K562 (cell line): ENCODE measurements around the gene TBL1X. TPM values are rescaled to one million over a fixed set of nuclear protein-coding genes. Genes with fewer than 3 reads are reported as not detected.

Experiments
- CHD7 ChIP-seq: fragments of 200-600 bp; sonication (generic); IDR thresholded peaks from one replicate; pipeline ENCODE4 v1.6.1; 2012; ENCODE audit warnings: mild to moderate bottlenecking, low read depth, low read length, inconsistent platforms
- ETV1 ChIP-seq: fragments of 450-650 bp; conservative IDR thresholded peaks from 2 replicates; pipeline ENCODE4 v1.6.1; 2016; ENCODE audit warnings: missing genetic modification characterization, control low read depth, low read depth, missing compliant biosample characterization
- KLF6 ChIP-seq: fragments of 250-450 bp; sonication (Bioruptor Pico); IDR thresholded peaks from 2 replicates; pipeline ENCODE4 v1.4.0; 2020; ENCODE audit warnings: mild to moderate bottlenecking, moderate library complexity, borderline replicate concordance
- MTF1 ChIP-seq: fragments of 250-450 bp; sonication (Bioruptor Pico); IDR thresholded peaks from 2 replicates; pipeline ENCODE4 v1.9.0; 2021; ENCODE audit warnings: moderate library complexity, mild to moderate bottlenecking, inconsistent platforms, borderline replicate concordance
- POLR2A ChIP-seq: fragments of 450-650 bp; conservative IDR thresholded peaks from 2 replicates; pipeline ENCODE4 v1.6.1; 2016
- SFPQ ChIP-seq: fragments of 200-400 bp; formaldehyde crosslinking; IDR thresholded peaks from 2 replicates; pipeline ENCODE4 v1.6.1; 2017; ENCODE audit warnings: mild to moderate bottlenecking, low read depth, low read length, moderate library complexity
- SP1 ChIP-seq: sonication (generic); formaldehyde crosslinking; IDR thresholded peaks from 2 replicates; pipeline ENCODE4 v1.8.1; 2022; ENCODE audit warnings: mild to moderate bottlenecking, missing genetic modification reagents
- ZNF140 ChIP-seq: fragments of 250-450 bp; sonication (Bioruptor Pico); IDR thresholded peaks from 2 replicates; pipeline ENCODE4 v1.8.0; 2021; ENCODE audit warnings: moderate library complexity, mild to moderate bottlenecking, inconsistent platforms
- polyA plus RNA-seq, 8 experiments: library from polyadenylated mRNA; depleted of rRNA in 4 of 8; stranded (reverse) in 5 of 8; unstranded in 3 of 8; fragments of >200 nt; fragmentation: Nextera tagmentation in 2 of 8; fragmentation: Illumina TruSeq in 1 of 8; extraction: Ambion mirVana in 2 of 8; extraction: Trizol in 1 of 8; gene quantifications; 2 replicates each; pipeline versions ENCODE4 v1.2.1 to v1.2.3, GENCODE V29; 2011 to 2014; ENCODE audit warnings: inconsistent platforms in 1 of 8, missing spikeins in 1 of 8
- total RNA-seq, 7 experiments: library from RNA; depleted of rRNA in 6 of 7; stranded (reverse); fragments of >200 nt in 6 of 7; fragmentation: Illumina TruSeq in 2 of 7; extraction: Trizol in 2 of 7; gene quantifications; 2 replicates each; pipeline versions ENCODE4 v1.2.1 to v1.2.3, GENCODE V29; 2011 to 2021; ENCODE audit warnings: low replicate concordance in 1 of 7
- TF ChIP-seq, protein P1 (sequence below): fragments of 200-800 bp; sonication (Bioruptor generic); IDR thresholded peaks from 2 replicates; pipeline ENCODE4 v1.6.1; 2017; ENCODE audit warnings: missing genetic modification characterization, missing compliant biosample characterization

TBL1X gene
- total and polyA plus RNA-seq, 9 of the 15 experiments (the other 6 are each of a cell fraction or from before 2014, with no cell fraction given): 6.0 to 49.6 (median 19.7) TPM

DNA sequence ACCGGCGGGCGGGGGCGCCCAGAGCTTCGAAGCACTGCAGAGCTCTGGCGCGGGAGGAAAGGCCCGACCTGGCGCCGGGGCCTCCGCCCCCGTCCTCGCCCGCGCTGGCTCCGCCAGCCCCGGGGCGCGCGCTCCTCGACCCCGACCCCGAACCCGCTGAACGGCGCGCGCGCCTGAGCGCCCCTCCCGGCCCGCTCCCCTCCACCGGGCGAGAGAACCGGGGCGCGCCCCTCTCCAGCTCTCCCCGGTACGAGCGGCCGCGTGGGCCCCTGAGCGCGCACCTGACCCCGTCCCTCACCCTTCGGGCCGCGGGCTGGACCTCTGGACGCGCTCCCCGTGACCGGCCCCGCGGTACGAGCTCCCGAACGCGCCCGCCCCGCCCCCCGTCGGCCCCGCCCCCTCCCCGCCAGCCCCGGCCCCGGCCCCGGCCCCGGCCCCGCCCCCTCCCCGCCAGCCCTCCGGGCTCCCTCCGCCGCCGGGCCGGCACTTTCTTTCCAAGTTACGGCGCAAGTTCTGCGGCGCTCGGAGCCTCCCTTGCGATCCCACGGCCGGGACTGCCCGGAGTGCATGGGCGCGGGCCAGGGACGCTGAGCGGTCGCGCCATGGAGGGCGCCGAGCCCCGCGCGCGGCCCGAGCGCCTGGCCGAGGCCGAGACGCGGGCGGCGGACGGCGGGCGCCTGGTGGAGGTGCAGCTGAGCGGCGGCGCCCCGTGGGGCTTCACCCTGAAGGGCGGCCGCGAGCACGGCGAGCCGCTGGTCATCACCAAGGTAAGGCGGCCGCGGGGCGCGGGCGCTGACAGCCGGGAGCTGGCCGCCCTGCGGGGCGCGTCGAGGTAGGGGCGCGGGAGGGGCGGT lies 321.3 kb downstream of the TBL1X start, which contains the start of gene SHROOM2 (continued):
- TF ChIP-seq SFPQ: no peak
- no peak for TF ChIP-seq SP1 (CRISPR knock-in tag)
- TF ChIP-seq CHD7: no peak
- TF ChIP-seq, protein P1, sequence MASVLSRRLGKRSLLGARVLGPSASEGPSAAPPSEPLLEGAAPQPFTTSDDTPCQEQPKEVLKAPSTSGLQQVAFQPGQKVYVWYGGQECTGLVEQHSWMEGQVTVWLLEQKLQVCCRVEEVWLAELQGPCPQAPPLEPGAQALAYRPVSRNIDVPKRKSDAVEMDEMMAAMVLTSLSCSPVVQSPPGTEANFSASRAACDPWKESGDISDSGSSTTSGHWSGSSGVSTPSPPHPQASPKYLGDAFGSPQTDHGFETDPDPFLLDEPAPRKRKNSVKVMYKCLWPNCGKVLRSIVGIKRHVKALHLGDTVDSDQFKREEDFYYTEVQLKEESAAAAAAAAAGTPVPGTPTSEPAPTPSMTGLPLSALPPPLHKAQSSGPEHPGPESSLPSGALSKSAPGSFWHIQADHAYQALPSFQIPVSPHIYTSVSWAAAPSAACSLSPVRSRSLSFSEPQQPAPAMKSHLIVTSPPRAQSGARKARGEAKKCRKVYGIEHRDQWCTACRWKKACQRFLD: no peak
- no peak for TF ChIP-seq MTF1 (CRISPR knock-in tag)
- TF ChIP-seq ETV1 (tag): no peak
- TF ChIP-seq POLR2A: no peak
- TF ChIP-seq ZNF140: no peak
- TF ChIP-seq KLF6 (CRISPR knock-in tag): no peak
